GM19351 (cell line): ENCODE measurements around the gene UBE2E2.
A peak's percentile ranks its signal among the peaks of the same experiment; 100 is the strongest.

Experiments
- ATAC-seq: cut with Tn5 transposase; IDR thresholded peaks from one replicate; pipeline ENCODE4 v1.9.1; 2021; ENCODE audit warnings: mild to moderate bottlenecking, moderate library complexity; ENCODE audit not compliant: unreplicated experiment

Gene UBE2E2

DNA sequence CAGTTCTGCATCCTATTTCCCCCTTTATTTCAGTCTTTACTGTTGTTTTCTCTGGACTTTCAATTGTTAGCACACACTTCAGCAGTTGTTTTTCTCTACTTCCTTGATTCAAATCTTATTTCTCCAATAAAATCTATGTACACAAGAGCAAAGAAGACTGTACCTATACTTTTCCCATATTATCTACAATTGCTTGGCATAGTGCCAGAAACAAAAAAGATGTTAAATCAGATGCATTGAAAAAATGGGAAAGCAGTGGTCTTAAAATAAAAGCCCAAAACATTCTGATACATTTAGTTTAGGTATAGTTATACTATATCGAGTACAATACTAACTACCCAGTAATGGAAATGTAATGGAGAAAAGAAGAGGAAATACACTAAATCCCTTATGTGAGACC is 265.1 kb downstream of the UBE2E2 start:
- ATAC-seq, result no peak

DNA sequence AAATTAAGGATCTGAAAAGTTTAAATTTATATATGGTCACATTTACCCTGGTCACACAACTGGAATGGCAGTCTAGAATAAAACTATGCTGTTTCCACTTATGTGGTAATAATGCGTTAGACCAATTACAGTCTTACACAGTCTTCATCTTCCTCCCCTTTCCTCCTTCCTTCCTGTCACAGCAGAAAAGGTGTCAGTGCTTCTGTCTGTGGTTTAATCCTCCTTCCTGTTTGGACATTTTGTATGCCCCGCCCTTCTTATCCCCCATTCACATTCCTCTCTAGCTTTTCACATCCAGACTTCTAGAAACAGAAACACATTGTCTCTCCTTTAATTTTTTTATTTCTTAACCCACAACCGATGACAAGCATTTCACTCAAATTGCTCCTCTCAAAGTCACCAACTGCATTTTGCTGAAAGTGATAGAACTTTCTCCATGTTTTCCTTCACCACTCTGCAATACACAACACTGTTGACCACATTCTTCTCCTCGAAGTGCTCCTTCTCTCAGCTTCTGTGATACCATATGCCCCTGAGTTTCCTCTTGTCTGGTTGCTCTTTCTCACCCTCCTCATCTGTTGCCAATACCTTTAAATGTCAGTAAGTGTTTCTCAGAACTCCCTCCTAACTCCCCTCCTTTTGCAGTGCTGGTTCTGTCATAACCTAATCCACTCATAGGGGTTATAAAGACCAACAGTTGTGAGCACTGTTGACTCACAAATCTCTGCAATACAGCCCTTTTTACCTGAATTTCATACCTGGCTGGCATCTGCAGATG is 271.6 kb downstream of the UBE2E2 start:
- ATAC-seq, result no peak

DNA sequence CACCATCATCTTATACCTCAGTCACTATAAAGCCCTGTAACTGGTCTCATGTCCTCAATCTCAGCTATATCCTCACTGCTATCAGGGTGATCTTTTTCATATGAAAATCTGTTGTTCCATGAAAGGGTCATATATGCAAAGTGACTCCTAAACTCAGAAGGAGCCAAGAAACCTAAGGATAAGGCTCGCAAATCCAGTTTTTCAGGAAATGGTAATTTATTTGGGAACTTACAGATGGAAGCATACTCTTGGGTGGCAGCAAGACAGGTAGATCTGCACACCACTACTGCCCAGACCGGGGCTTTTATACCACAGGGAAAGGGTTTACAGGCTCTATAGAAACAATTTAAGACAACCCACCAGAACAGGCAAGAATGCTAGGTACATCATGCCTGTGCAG is 272.3 kb downstream of the UBE2E2 start:
- no peak for ATAC-seq

DNA sequence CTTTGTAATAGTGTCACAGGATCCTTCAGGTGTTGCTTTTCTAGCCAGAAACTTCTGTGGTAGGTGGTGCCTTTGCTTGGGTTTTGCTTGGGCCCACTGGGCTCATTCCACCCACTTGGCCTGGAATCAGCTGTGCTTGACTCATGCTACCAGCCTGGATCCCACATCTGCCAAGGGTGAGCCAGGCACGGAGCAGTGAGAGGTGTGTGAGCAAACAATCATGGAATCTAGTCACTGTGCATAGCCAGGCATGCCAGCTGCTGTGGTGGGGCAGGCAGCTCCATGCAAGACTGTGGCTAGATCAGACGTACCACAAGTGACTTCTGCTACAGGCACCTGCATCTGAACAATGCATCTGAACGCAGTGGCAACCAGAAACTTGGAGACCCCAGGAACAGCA is 275.9 kb downstream of the UBE2E2 start:
- no peak for ATAC-seq

DNA sequence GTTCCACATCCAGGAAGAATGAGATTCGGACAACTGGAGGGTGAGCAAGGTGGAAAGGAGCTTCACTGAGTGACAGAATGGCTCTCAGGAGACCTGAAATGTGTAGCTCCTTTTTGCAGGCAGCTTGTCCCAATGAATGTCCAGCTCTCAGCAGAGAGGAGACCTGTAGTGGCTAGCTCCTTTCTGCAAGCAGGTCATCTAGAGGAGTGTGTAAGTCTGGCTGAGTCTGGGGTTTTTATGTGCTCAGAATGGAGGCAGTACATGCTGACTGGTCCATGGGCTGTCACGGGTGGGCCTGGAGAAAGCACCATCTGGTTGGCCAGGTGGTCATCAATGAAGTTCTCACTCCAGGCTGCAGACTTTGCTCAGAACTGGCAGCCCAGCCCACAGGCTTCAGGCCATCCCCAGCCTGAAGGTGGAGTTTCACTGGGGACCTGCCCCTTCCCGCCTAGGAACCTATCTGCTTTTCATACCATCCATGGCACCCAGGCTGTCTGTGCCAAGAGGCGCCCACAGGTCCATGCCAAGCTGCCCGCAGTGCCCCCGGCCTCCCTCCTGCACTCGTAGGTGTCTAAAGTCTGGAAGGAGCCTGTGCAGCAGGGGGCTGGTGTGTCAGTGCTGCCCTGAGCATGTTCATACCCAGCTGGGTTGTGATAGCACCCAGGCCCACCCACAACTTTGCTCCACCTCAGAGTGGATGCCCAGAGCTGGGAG is 276.6 kb downstream of the UBE2E2 start:
- no peak for ATAC-seq

DNA sequence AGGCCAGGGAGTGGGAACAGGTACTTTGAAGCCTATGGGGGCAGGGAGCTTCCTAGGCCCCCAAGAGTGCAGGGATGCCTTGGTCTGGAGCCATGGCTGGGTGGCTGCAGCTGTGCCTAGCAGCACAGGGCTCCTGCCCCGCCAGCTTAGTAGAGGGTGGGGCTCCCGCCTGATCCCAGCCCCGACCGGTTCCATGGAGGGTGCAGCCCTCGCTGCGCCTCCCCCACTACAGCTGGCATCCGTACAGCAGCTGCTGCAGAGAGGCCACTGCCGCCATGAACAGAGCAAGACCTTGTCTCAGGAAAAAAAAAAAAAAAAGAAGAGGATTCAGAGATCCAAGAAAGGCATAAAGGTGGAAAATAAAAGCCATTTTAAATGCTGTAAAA is 277.2 kb downstream of the UBE2E2 start:
- no peak for ATAC-seq

DNA sequence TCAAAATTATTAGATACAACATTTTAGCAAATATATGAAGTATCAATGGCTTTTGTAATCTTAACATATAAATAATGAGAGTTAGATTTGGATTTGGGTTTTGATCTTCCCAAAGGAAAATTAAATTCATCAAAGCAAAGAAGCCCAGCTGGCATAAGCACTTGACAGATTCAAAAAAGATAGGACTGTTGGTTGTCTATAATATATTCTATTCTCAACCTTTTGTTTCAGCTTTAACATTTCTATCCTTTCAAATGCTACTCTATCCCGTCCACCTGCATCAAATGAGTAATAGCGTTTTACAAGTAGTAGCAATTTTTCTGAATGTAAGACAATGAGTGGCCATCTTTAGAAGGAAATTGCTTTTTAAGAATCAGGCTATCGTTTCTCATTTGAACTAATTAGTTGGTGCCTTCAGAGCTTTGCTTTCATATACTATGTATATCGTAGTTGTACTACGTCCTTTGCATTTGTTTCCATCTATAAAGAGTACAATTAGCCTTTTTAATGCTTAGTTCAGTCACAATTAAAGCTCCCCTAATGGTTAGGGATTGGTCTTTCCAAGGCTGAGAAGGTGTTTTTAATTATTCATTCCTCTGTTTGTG is 278.0 kb downstream of the UBE2E2 start:
- ATAC-seq, result no peak

DNA sequence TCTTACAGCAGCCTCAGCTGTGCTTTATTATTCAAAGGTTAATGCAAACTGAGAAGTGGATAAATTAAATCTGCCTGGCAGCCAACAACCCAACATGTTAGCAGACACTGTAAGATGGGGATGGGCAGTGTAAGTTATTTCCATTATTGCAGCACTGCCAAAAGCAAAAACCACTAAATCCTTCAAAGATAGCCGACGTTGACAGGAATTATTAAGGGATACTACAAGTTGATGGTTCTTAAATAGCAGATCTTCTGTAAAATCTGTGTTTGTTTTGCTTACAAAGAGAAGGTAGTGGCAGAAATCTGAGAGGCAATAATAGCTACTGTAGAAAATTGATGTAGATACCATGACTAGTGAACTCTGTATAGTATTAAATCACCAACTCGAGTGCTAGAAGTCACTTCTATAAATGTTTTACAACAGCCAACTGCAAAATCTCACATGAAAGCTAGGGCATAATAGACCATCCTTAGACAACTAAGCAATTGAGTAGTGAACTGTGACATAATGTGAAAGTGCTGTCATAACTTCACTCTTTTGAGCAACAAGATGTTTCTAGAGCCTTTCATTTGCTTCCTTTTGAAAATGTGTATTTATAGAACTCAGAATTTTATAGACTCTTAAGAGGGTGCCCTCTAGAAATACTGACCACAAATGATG is 278.6 kb downstream of the UBE2E2 start:
- no peak for ATAC-seq

DNA sequence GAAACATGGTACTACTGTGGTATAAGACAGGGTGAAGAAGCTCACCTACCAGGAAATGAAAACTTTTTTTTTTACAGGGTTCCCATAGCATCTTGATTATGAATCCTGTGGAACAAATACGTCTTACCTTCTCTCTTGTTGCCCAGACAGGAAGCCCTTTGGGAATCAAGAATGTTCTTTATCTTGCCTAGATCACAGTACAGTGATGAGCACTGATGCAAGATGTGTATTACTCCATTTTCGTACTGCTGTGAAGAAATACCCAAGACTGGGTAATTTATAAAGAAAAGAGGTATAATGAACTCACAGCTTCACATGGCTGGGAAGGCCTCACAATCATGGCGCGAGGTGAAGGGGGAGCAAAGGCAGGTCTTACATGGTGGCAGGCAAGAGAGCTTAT is 281.3 kb downstream of the UBE2E2 start:
- ATAC-seq, result no peak

DNA sequence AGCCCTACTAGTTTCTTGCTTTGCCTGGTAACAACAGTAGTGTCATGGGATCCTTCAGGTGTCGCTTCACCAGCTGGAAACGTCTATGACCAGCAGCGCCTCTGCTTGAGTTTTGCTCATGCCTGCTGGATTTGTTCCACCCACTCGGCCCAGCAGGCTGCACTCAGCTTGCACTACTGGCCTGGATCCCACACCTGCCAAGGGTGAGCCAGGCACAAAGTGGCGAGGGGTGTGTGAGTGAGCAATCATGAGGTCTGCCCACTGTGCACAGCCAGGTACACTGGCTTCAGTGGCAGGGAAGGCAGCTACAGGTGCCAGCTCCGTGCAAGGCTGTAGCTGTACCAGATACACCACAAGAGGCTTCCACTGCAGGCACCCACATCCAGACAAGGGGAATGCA is 282.8 kb downstream of the UBE2E2 start:
- no peak for ATAC-seq

DNA sequence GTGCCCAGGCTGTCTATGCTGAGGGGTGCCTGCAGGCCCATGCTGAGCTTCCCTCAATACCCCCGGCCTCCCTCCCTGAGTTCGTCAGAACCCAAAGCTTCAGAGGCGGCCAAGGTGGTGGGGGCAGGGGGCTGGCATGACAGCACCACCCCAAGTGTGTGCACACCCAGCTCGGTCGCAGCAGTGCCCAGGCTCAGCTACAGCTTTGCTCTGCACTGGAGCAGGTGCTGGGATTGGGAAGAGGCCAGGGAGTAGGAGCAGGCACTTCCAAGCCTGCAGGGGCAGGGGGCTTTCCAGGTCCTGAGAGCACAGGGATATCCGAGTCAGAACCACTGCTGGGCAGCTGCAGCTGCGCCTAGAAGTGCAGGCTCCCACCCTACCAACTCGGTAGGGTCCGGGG is 283.9 kb downstream of the UBE2E2 start:
- no peak for ATAC-seq

DNA sequence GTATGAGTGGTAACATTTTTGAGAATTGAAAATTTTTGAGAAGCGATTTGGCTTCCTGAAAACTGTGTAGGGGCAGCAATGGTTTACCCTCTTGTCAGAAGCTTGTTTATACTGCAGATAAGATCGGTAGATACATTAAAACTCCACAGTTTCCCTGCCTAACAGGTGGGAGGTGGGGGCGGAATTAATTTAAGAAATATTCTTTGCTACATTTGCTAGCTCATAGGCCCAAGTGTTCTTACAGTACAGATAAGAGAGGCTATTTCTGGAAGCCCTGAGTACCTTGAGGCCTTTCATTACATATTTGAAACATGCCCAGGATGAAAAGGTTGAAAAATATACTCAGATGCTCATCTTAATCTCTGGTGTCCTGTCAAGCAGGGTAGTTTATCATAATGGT is 285.5 kb downstream of the UBE2E2 start:
- ATAC-seq, result no peak

DNA sequence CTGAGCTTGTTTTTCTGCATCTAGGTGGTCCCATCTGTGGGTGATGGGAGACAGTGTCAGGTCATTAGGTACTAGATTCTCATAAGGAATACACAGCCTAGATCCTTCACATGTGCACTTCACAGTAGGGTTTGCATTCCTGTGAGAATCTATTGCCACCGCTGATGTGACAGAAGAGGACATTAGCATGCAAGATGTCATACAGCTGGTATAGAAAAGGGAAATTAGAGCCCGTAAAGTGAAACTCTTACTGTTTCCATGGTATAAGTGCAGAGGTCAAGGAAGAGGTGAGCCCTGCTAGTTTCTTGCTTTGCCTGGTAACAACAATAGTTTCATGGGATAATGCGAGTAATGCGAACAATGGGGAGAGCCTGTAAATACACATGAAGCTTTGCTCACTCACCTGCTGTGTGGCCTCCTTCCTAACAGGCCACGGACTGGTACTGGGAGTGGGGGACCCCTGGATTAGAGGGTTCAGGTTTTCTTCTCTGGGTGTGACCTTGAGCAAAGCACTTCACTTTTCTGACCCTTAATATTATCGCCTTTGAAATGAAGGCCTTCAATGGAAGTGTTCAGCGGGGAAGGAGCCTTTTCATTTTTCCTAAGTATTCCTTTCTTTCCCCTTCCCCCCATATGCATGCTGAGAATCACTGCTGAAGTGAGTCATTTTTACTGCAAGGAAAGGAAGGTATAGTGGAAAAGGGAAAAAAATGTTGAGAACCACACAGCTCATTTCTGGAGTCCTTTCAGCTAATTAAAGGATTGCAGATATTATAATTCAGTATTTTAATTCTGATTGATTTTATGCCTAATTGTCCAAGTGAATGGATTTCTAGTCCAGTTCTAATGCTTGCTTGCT is 286.4 kb downstream of the UBE2E2 start:
- ATAC-seq, result no peak

DNA sequence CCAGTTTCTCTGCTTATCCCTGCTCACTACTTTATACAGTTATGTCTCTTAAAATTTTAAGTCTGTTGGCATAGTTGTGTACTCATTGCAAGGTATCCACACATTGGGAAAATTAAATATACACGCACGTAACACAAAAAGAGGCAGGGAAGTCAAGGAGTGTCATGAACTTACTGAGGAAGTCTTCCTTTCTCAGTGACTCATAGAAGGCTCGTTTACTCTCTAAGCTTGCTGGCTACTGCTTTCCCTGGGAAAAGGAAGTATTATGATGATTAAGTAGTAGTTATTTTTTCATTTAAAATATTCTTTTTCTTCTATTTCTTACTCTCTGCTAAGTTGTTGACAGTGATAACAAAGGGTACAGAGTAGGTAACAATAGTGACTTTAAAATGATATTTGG is 287.3 kb downstream of the UBE2E2 start:
- no peak for ATAC-seq

DNA sequence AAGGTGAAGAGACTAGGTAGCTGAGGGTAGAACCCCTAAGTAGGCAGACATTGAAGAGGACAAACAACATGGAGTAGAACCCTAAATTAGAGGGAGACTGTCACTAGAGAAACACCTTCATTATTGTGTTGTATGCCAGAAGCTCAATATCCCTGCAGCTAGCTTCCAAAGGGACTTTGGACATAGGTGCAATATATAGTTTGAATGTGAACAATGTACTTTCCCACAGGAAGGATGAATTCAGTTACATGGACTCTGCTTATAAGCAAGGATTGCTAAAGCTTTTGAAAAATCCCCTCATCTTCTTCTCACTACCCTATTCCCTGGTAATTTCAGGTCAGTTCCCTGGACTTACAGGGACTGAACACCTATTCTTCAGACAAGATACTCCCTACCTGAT is 288.9 kb downstream of the UBE2E2 start:
- ATAC-seq, result no peak

DNA sequence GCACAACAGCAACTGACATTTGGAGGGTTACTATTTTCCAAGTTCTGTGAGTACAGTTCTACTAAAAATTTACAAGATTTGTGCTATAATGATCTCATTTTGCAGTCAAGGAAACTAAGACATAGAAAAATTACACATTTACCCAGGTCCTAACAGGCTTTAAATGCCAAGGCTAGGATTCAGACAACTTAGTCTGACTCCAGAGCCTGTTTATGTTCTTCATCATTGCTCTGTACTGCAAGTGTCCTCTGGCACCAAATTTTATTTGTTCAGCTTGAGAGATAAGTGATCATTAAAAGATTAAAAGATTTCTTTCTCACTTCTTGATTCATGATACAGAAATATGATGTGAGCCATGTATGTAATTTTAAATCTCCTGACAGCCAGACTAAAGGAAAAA is 290.8 kb downstream of the UBE2E2 start:
- no peak for ATAC-seq

DNA sequence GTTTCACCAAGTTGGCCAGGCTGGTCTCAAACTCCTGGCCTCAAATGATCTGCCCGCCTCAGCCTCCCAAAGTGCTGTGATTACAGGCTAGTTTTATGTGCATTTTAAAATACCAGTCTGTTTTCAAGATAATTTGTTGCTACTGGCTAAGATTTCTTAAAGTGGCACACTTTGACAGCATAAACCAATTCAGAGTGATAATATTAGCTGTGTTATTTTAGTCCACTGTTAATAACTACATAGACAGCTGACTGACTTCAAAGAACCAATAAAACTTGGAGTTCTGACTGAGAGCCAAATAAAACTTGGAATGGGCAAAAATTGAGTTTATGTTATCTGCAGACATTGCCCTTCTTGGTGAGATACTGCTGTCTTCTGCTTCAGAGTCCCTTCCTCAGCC is 291.8 kb downstream of the UBE2E2 start:
- ATAC-seq, result no peak

DNA sequence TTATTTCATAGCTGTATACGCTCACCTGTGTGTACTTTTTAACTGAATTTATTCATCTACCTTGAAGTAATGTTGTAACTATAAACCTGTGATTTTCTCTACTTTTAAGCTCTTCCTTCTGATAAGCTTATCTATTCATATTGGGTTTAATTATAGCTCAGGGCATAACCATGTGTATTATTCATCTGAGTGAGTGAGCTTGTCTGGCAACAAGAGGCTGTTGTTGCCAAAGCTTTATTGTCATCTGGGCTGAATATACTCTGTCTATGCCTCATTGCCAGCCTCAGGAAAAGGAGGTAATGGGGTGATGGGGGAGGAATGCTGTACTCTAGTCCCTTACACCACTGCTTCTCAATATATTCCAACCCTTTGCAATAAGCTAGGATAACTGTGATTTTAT is 292.4 kb downstream of the UBE2E2 start:
- no peak for ATAC-seq

DNA sequence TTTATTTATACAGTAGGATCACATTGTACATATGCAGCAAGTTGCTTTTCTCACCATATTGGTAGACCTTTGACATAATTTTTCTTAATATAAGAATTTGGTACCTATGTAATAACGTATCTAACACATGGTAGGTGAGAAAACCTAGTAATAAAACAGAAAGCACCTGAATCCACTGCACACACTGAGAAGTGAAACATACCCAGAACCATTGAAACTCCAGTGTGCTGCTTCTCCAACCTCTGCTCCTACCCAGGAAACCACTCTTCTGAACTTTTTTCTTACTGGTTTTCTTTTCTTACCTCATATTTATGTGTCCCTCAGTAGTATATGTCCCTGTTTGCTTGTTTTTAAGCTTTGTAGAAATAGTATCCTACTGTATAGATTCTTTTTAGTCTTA is 293.0 kb downstream of the UBE2E2 start:
- ATAC-seq, result peak; percentile 91

DNA sequence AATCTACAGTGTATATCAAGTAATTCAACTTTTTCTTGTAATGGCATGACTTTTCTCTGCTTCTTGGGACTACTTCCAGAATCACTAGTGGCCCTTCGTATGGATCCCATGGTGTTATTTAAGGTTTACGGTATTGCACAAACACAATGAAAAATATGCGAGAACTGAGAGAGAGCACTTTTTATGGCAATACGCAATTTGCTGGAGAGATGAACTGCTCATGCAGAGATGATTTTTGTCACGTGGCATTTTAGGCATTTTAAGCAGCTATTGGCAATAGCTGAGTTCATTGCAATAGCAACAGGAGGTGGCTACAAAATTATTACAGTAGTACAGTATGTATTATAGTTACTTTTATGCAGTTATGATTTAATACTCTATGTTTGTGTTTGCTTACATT is 294.0 kb downstream of the UBE2E2 start:
- no peak for ATAC-seq
